ENCODE results near the gene ATP6AP1. TPM values are rescaled to one million over a fixed set of nuclear protein-coding genes. Genes with fewer than 3 reads are reported as not detected.

Gene ATP6AP1
- total RNA-seq, 1 donor from 2014 or later, result 108 TPM

GRCh38 chrX:154469880-154470279 is 41.4 kb downstream of the ATP6AP1 start:
- no peak for DNase-seq (ENCODE audit: low spot score)

- DNase-seq (ENCODE audit: low spot score), result no peak
Measured at GRCh38 chrX:154470434-154470833, 42.0 kb downstream of the ATP6AP1 start.

- DNase-seq (ENCODE audit: low spot score), result no peak
Measured at GRCh38 chrX:154470914-154471568, 42.6 kb downstream of the ATP6AP1 start.

GRCh38 chrX:154471839-154472684 is 43.6 kb downstream of the ATP6AP1 start:
- DNase-seq (ENCODE audit: low spot score), result no peak

GRCh38 chrX:154472685-154473632 is 44.5 kb downstream of the ATP6AP1 start:
- no peak for DNase-seq (ENCODE audit: low spot score)

GRCh38 chrX:154473683-154474082 is 45.2 kb downstream of the ATP6AP1 start:
- no peak for DNase-seq (ENCODE audit: low spot score)

GRCh38 chrX:154476821-154477220 is 48.3 kb downstream of the ATP6AP1 start:
- no peak for DNase-seq (ENCODE audit: low spot score)

- no peak for DNase-seq (ENCODE audit: low spot score)
Measured at GRCh38 chrX:154477891-154478477, 49.5 kb downstream of the ATP6AP1 start.

- DNase-seq (ENCODE audit: low spot score), result peak; percentile 94
Measured at GRCh38 chrX:154478728-154479622, 50.5 kb downstream of the ATP6AP1 start, which contains the start of gene LAGE3. LAGE3 (minus strand) TSS chrX:154479281; CDS start chrX:154478915, 366 bp downstream.

GRCh38 chrX:154481195-154481594 is 52.7 kb downstream of the ATP6AP1 start:
- DNase-seq (ENCODE audit: low spot score), result no peak

- no peak for DNase-seq (ENCODE audit: low spot score)
Measured at GRCh38 chrX:154481911-154482601, 53.6 kb downstream of the ATP6AP1 start.

- no peak for DNase-seq (ENCODE audit: low spot score)
Measured at GRCh38 chrX:154482786-154483185, 54.3 kb downstream of the ATP6AP1 start.

- DNase-seq (ENCODE audit: low spot score), result no peak
Measured at GRCh38 chrX:154483325-154483724, 54.8 kb downstream of the ATP6AP1 start.

GRCh38 chrX:154484255-154485149 is 56.0 kb downstream of the ATP6AP1 start:
- DNase-seq (ENCODE audit: low spot score), result no peak

- DNase-seq (ENCODE audit: low spot score), result no peak
Measured at GRCh38 chrX:154485150-154486051, 56.9 kb downstream of the ATP6AP1 start.

GRCh38 chrX:154486052-154486395 is 57.5 kb downstream of the ATP6AP1 start:
- no peak for DNase-seq (ENCODE audit: low spot score)

All from mucosa of gallbladder (tissue), 1 donor.